ENCODE results near the gene COQ10A. TPM values are rescaled to one million over a fixed set of nuclear protein-coding genes. Genes with fewer than 3 reads are reported as not detected.
A peak's percentile ranks its signal among the peaks of the same experiment; 100 is the strongest.

Gene COQ10A
- total RNA-seq, 3 donors from 2014 or later (not counting 1 experiment from before 2014, with no cell fraction given), result 27.2 to 37.9 (median 30.2) TPM

DNA sequence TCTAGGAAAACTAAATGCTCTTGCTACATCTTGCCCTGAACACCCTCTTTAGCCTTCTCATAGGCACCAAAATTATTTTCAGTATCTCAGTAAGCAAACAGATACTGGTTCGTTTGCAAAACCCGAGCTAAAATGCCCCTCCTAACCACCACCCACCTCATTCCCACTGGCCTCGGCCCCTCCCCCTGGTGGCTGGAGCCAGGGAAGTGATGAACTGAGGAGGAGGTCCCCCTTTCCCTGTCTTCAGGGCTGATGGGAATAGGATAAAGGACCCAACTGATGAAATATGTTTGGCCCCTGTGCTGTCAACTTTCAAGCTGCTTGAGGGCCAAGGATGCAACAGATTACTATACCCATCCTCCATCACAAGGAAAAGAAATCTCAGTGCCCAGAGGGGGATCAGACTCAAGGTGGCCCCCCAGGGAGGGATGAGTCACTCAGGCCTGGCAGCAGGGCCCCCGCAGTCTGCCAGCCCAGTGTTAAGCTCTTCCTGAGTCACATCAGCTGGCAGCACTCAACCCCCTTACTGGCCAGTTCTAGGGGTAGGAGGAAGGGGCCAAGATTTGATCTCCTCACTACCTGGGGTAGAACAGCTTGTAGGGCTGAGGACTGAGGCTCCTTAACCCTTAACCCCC, 10.3 kb upstream of the COQ10A start:
- 94% methylated on average over 2 of the region's 4 CpGs for WGBS (ENCODE audit: insufficient coverage)
- intact Hi-C loops (cut with micrococcal nuclease), result loop anchor here (5.0 to 10.0 kb wide), 2 partner anchors 34 to 208 kb away; partner anchors contain the start of genes NABP2, RNF41 and SPRYD4
- Histone ChIP-seq H3K4me3 (ENCODE audit: low read length) (no peak overlapping the region), H3K27me3 (ENCODE audit: control insufficient read depth, insufficient read depth, low read length) (no peaks in the 10 kb centered on the region), H3K36me3 (ENCODE audit: control insufficient read depth, insufficient read depth, low read length) (peaks cover 49% of the 10 kb centered on the region), H3K9me3 (ENCODE audit: control insufficient read depth, insufficient read depth, low read length) (no peaks in the 10 kb centered on the region), H3K4me1 (ENCODE audit: control insufficient read depth, insufficient read depth, low read length) (peaks cover 24% of the 10 kb centered on the region), H3K27ac (ENCODE audit: low read length) (no peak overlapping the region)
- TF ChIP-seq, protein P1, sequence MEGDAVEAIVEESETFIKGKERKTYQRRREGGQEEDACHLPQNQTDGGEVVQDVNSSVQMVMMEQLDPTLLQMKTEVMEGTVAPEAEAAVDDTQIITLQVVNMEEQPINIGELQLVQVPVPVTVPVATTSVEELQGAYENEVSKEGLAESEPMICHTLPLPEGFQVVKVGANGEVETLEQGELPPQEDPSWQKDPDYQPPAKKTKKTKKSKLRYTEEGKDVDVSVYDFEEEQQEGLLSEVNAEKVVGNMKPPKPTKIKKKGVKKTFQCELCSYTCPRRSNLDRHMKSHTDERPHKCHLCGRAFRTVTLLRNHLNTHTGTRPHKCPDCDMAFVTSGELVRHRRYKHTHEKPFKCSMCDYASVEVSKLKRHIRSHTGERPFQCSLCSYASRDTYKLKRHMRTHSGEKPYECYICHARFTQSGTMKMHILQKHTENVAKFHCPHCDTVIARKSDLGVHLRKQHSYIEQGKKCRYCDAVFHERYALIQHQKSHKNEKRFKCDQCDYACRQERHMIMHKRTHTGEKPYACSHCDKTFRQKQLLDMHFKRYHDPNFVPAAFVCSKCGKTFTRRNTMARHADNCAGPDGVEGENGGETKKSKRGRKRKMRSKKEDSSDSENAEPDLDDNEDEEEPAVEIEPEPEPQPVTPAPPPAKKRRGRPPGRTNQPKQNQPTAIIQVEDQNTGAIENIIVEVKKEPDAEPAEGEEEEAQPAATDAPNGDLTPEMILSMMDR (IDR thresholded peaks at IDR 0.05), result no peak
- ATAC-seq, result no peak
- Mint-ChIP-seq H3K9me3 (no peaks in the 10 kb centered on the region), H3K27ac (peak overlapping the region in 1 of 2 donors; percentile 47), H3K4me1 (peaks cover 8 to 26% of the 10 kb centered on the region in 2 donors), H3K4me3 (peak overlapping the region; percentile 83), H3K36me3 (peaks cover 10% of the 10 kb centered on the region), H3K27me3 (ENCODE audit: low read depth in 2 of 2) (no peaks in the 10 kb centered on the region)
- DNase-seq, result no peak

DNA sequence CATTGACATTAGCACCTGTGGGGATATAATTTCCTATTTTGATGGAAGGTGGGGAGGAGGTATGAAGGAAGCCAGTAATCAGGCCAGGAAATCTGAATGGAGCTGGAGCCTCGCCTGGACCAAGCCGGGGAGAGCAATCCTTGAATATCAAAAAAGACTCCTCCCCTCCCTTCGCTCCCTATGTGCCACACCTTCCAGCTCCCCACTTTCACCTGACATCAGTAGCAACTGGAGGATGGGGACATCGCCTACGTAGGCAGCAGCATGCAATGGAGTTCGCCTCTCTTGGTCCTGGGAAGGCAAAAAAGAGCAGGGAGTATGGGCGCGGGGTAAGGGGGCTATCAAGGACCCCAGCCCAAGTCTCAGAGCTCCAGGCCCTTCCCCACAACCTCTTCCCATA, 9.7 kb upstream of the COQ10A start:
- H3K27me3 Mint-ChIP-seq (ENCODE audit: low read depth in 2 of 2), result no peaks in the 10 kb centered on the region
- Histone ChIP-seq H3K4me3 (ENCODE audit: low read length) (peak overlapping the region; percentile 53), H3K36me3 (ENCODE audit: control insufficient read depth, insufficient read depth, low read length) (peaks cover 44% of the 10 kb centered on the region), H3K9me3 (ENCODE audit: control insufficient read depth, insufficient read depth, low read length) (no peaks in the 10 kb centered on the region), H3K4me1 (ENCODE audit: control insufficient read depth, insufficient read depth, low read length) (peaks cover 24% of the 10 kb centered on the region), H3K27ac (ENCODE audit: low read length) (no peak overlapping the region), H3K27me3 (ENCODE audit: control insufficient read depth, insufficient read depth, low read length) (no peaks in the 10 kb centered on the region)
- TF ChIP-seq, protein P1 (IDR thresholded peaks at IDR 0.05), result no peak
- WGBS (ENCODE audit: insufficient coverage), result 98% methylated on average over 8 of the region's 8 CpGs
- peaks cover 10% of the 10 kb centered on the region for H3K36me3 Mint-ChIP-seq
- DNase-seq (no peak), ATAC-seq (no peak)
- intact Hi-C loops (cut with micrococcal nuclease), result loop anchor here (5.0 to 10.0 kb wide), 2 partner anchors 35 to 208 kb away; partner anchors contain the start of genes NABP2, RNF41 and SPRYD4
- peak overlapping the region in 1 of 2 donors; percentile 88 for H3K27ac Mint-ChIP-seq
- H3K9me3 Mint-ChIP-seq, result no peaks in the 10 kb centered on the region
- peak overlapping the region; percentile 83 for H3K4me3 Mint-ChIP-seq
- peaks cover 8 to 26% of the 10 kb centered on the region in 2 donors for H3K4me1 Mint-ChIP-seq

DNA sequence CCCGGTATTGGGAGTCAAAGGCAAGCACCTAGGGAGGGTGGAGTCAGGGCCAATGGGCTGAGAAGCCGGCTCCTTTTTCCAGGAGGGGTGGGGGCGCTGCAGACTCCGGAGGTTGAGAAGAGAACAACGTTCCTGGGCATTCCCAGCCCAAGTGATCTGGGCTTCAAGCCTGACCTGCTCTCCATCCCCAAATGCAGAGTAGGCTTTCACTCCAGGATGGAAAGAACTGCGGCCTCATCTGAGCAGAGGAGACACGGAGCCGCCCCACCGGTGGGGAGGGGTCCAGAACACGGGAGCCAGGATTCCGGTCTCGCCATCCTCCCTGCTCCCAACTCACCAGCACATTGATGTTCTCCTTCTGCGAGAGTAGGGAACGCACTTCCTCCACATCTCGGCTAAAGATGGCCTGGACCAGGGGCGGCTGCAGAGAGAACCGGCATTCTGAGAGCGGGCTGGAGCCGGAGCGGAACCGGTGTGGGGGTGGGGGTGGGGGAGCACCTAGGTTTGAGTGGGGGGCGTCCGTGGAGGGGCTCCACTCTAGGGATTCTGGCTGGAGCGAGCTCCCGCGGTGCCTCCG, 9.2 kb upstream of the COQ10A start:
- intact Hi-C loops (cut with micrococcal nuclease), result loop anchor here (2.0 to 10.0 kb wide), 4 partner anchors 35 to 207 kb away; partner anchors contain the start of genes NABP2, RNF41, SPRYD4 and ZC3H10
- no peaks in the 10 kb centered on the region for H3K27me3 ChIP-seq (ENCODE audit: control insufficient read depth, insufficient read depth, low read length)
- peaks cover 39% of the 10 kb centered on the region for H3K36me3 ChIP-seq (ENCODE audit: control insufficient read depth, insufficient read depth, low read length)
- ATAC-seq, result peak in 1 of 3 donors; percentile 8
- Mint-ChIP-seq H3K36me3 (peaks cover 10% of the 10 kb centered on the region), H3K4me1 (peaks cover 8 to 26% of the 10 kb centered on the region in 2 donors), H3K27me3 (ENCODE audit: low read depth in 2 of 2) (no peaks in the 10 kb centered on the region), H3K9me3 (no peaks in the 10 kb centered on the region), H3K27ac (peak overlapping the region; percentile 25 to 88), H3K4me3 (peak overlapping the region; percentile 83)
- TF ChIP-seq, protein P1 (IDR thresholded peaks at IDR 0.05), result no peak
- H3K4me1 ChIP-seq (ENCODE audit: control insufficient read depth, insufficient read depth, low read length), result peaks cover 24% of the 10 kb centered on the region
- DNase-seq, result no peak
- 1% methylated on average over 27 of the region's 27 CpGs for WGBS (ENCODE audit: insufficient coverage)
- no peaks in the 10 kb centered on the region for H3K9me3 ChIP-seq (ENCODE audit: control insufficient read depth, insufficient read depth, low read length)
- H3K4me3 ChIP-seq (ENCODE audit: low read length), result peak overlapping the region; percentile 53
- H3K27ac ChIP-seq (ENCODE audit: low read length), result no peak overlapping the region
